ENCODE data around the gene RPP25L. TPM values are rescaled to one million over a fixed set of nuclear protein-coding genes. Genes with fewer than 3 reads are reported as not detected.

RPP25L gene
- total and polyA plus RNA-seq, 10 of the 15 experiments (the other 5 are each of a cell fraction or from before 2014, with no cell fraction given) = 7.7 to 30.2 (median 16.8) TPM

GRCh38 chr9:34630402-34631154 is 18.7 kb upstream of the RPP25L start:
- Histone ChIP-seq H4K20me1 (ENCODE audit: control insufficient read depth, insufficient read depth) (no peaks in the 10 kb centered on the region; the same call in none of the 2 replicates), H2AFZ (ENCODE audit: control insufficient read depth, low read depth, low read length) (no peak overlapping the region), H3K4me1 (ENCODE audit: control insufficient read depth, insufficient read depth, low read length) (peaks cover 4% of the 10 kb centered on the region; the same call in 1 of the 2 replicates), H3K9ac (ENCODE audit: control insufficient read depth, insufficient read depth, low read length) (no peak overlapping the region), H3K27ac (ENCODE audit: control insufficient read depth, insufficient read depth) (no peak overlapping the region), H3K79me2 (ENCODE audit: control insufficient read depth, insufficient read depth, low read length) (no peaks in the 10 kb centered on the region; the same call in 1 of the 2 replicates), H3K27me3 (replicated peaks in 1 of 2; ENCODE audit: control insufficient read depth in 2 of 2, insufficient read depth in 2 of 2, low read length in 1 of 2) (peaks cover 10 to 18% of the 10 kb centered on the region in 2 experiments), H3K9me3 (replicated peaks; ENCODE audit: control insufficient read depth, insufficient read depth, low read length) (no peaks in the 10 kb centered on the region), H3K4me3 (no peak overlapping the region), H3K36me3 (ENCODE audit: control insufficient read depth in 2 of 2, insufficient read depth in 2 of 2, low read length in 1 of 2) (peaks cover under 1 to 5% of the 10 kb centered on the region in 2 experiments; a peak in 3 of 4 replicates), H3K4me2 (ENCODE audit: control insufficient read depth, insufficient read depth) (no peak overlapping the region)
- no peak for TF ChIP-seq DPF2 (IDR thresholded peaks at IDR 0.05)
- TF ChIP-seq ETV6 (conservative IDR thresholded peaks at IDR 0.05 in 1 of 2, IDR thresholded peaks at IDR 0.05 in 1 of 2; ENCODE audit: borderline replicate concordance in 1 of 2, low read depth in 1 of 2) = no peak
- TF ChIP-seq ZBTB40 (IDR thresholded peaks at IDR 0.05; ENCODE audit: borderline replicate concordance) = no peak
- TF ChIP-seq TBL1XR1 (IDR thresholded peaks at IDR 0.05; ENCODE audit: low read depth, low read length) = no peak
- no peak for TF ChIP-seq ZNF592 (IDR thresholded peaks at IDR 0.05)
- TF ChIP-seq ATF2 (IDR thresholded peaks at IDR 0.05; ENCODE audit: low read length) = no peak
- no peak for TF ChIP-seq RAD21 (IDR thresholded peaks at IDR 0.05; ENCODE audit: insufficient read depth, low read depth, low read length)
- TF ChIP-seq SRF (IDR thresholded peaks at IDR 0.05; ENCODE audit: low read depth in 2 of 2, low read length in 2 of 2) = no peak
- TF ChIP-seq, protein P1, sequence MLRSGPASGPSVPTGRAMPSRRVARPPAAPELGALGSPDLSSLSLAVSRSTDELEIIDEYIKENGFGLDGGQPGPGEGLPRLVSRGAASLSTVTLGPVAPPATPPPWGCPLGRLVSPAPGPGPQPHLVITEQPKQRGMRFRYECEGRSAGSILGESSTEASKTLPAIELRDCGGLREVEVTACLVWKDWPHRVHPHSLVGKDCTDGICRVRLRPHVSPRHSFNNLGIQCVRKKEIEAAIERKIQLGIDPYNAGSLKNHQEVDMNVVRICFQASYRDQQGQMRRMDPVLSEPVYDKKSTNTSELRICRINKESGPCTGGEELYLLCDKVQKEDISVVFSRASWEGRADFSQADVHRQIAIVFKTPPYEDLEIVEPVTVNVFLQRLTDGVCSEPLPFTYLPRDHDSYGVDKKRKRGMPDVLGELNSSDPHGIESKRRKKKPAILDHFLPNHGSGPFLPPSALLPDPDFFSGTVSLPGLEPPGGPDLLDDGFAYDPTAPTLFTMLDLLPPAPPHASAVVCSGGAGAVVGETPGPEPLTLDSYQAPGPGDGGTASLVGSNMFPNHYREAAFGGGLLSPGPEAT (IDR thresholded peaks at IDR 0.05; ENCODE audit: low read depth) = no peak
- no peak for TF ChIP-seq BACH1 (IDR thresholded peaks at IDR 0.05; ENCODE audit: borderline replicate concordance)
- WGBS (ENCODE audit: insufficient coverage, insufficient replicate concordance, low lambda C conversion rate, missing lambda C conversion rate) = 25% methylated on average over 5 of the region's 5 CpGs
- in situ Hi-C loops (cut with MboI) = no loop called here
- POLR2A ChIA-PET = no interaction called here
- SMC1A ChIA-PET (ENCODE audit: uncharacterized antibody, unreplicated experiment) = interaction anchor here (1.1 to 1.2 kb wide), 2 partner anchors 10 to 16 kb away, joined by 3 read pairs; partner anchors contain the start of genes DCTN3 and GALT
- FAIRE-seq (no peak), DNase-seq (ENCODE audit: low read depth, low spot score) (no peak), ATAC-seq (no peak)
- no TSS peak for BruUV-seq (replicated peaks)
- RAD21 ChIA-PET (ENCODE audit: unreplicated experiment) = no interaction called here
- intact Hi-C loops (cut with micrococcal nuclease; ENCODE audit: unreplicated experiment) = no loop called here
- CTCF ChIA-PET = interaction anchor here (0.8 to 1.2 kb wide), 4 partner anchors 13 to 197 kb away, joined by 3 to 4 read pairs (median 3); partner anchors contain the start of gene RPP25L

Data from GM12878 (cell line).